ENCODE results near the gene SLC11A1.

- TF ChIP-seq POLR2AphosphoS5 (IDR thresholded peaks at IDR 0.05; ENCODE audit: low read depth, low read length), result no peak
- no peak for TF ChIP-seq POLR2A (IDR thresholded peaks at IDR 0.05; ENCODE audit: low read depth, low read length)
- no peak for TF ChIP-seq TAF1 (IDR thresholded peaks at IDR 0.05; ENCODE audit: low read depth, low read length)
- TF ChIP-seq SPI1 (IDR thresholded peaks at IDR 0.05; ENCODE audit: low read depth, low read length), result no peak
These were observed 13.9 kb upstream of the SLC11A1 start for GRCh38 chr2:218368150-218368528.

All from GM12891 (cell line).